OCI-LY1 (cell line): ENCODE results near the gene NKPD1.

Experiments
- EZH2 ChIP-seq: fragments of 200-600 bp; sonication (generic), shearing (Covaris generic); IDR thresholded peaks from 2 replicates; pipeline ENCODE4 v1.8.0; 2017; ENCODE audit warnings: borderline replicate concordance, mixed run types, mild to moderate bottlenecking, antibody characterized with exemption, low read length, moderate library complexity, mixed read lengths
- TF ChIP-seq, protein P1 (sequence below): fragments of 200-600 bp; sonication (generic), shearing (Covaris generic); IDR thresholded peaks from 2 replicates; pipeline ENCODE4 v1.5.1; 2017; ENCODE audit warnings: mild to moderate bottlenecking, antibody characterized with exemption, low read length, moderate library complexity, mixed read lengths

DNA sequence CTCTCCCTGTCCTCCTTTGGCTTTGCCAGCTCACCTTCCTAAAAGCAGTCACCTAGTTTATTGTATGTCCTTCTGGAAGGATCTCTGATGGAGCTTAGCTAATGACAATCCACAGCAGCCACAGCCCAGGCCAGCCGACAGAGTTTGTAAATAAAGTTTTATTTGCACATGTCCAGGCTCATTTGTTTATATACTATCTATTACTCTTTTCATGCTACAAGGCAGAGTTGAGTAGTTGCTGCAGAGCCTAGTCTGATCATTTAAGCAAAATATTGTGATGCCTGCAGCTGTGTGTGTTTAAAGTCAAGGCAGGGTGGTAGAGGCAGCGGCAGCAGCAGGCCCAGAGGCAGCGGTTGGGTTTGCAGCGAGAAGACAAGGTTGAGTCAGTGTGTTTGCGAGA is 32.6 kb downstream of the NKPD1 start:
- TF ChIP-seq, protein P1, sequence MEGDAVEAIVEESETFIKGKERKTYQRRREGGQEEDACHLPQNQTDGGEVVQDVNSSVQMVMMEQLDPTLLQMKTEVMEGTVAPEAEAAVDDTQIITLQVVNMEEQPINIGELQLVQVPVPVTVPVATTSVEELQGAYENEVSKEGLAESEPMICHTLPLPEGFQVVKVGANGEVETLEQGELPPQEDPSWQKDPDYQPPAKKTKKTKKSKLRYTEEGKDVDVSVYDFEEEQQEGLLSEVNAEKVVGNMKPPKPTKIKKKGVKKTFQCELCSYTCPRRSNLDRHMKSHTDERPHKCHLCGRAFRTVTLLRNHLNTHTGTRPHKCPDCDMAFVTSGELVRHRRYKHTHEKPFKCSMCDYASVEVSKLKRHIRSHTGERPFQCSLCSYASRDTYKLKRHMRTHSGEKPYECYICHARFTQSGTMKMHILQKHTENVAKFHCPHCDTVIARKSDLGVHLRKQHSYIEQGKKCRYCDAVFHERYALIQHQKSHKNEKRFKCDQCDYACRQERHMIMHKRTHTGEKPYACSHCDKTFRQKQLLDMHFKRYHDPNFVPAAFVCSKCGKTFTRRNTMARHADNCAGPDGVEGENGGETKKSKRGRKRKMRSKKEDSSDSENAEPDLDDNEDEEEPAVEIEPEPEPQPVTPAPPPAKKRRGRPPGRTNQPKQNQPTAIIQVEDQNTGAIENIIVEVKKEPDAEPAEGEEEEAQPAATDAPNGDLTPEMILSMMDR = no peak
- TF ChIP-seq EZH2 = no peak
